Mesothelial cell of epicardium (in vitro differentiated cells): Measurements from ENCODE around the gene RHOBTB3. TPM values are rescaled to one million over a fixed set of nuclear protein-coding genes. Genes with fewer than 3 reads are reported as not detected.
A peak's percentile ranks its signal among the peaks of the same experiment; 100 is the strongest.

ENCODE experiments used
- DNase-seq, 2 experiments: peaks; one replicate each; pipeline ENCODE4 v3.0.0; 2021; ENCODE audit warnings: low spot score in 2 of 2; ENCODE audit not compliant: unreplicated experiment in 2 of 2
- H3K27ac Mint-ChIP-seq: 2 replicates; pipeline ENCODE4 v1.8.0; 2021; ENCODE audit warnings: mixed read lengths
- H3K27me3 Mint-ChIP-seq: 2 replicates; pipeline ENCODE4 v1.8.0; 2021; ENCODE audit warnings: low read depth, mixed read lengths
- H3K36me3 Mint-ChIP-seq: 2 replicates; pipeline ENCODE4 v1.8.0; 2021; ENCODE audit warnings: mixed read lengths
- H3K4me1 Mint-ChIP-seq: 2 replicates; pipeline ENCODE4 v1.8.0; 2021; ENCODE audit warnings: mixed read lengths
- H3K4me3 Mint-ChIP-seq: 2 replicates; pipeline ENCODE4 v1.8.0; 2021; ENCODE audit warnings: mild to moderate bottlenecking, moderate library complexity, mixed read lengths
- H3K9me3 Mint-ChIP-seq: 2 replicates; pipeline ENCODE4 v1.8.0; 2021; ENCODE audit warnings: mixed read lengths
- CTCF ChIP-seq: fragments of 200-600 bp; sonication (generic); IDR thresholded peaks from one replicate; pipeline ENCODE4 v1.5.0; 2021; ENCODE audit warnings: antibody characterized with exemption; ENCODE audit not compliant: unreplicated experiment
- total RNA-seq: library from RNA; stranded (reverse); gene quantifications from 3 replicates; pipeline ENCODE4 v1.2.1, GENCODE V29; 2021

RHOBTB3 gene
- total RNA-seq, 1 donor from 2014 or later, result 153 TPM

GRCh38 chr5:95734906-95735305 lies 3.8 kb downstream of the RHOBTB3 start:
- Mint-ChIP-seq H3K9me3 (no peaks in the 10 kb centered on the region), H3K4me1 (peaks cover 58% of the 10 kb centered on the region), H3K36me3 (peaks cover 19% of the 10 kb centered on the region), H3K27ac (peak overlapping the region; percentile 86), H3K4me3 (peak overlapping the region; percentile 87), H3K27me3 (no peaks in the 10 kb centered on the region)
- DNase-seq, result no peak
- TF ChIP-seq CTCF, result no peak

GRCh38 chr5:95735406-95735805 lies 4.3 kb downstream of the RHOBTB3 start:
- Mint-ChIP-seq H3K27ac (peak overlapping the region; percentile 86), H3K4me3 (peak overlapping the region; percentile 87), H3K9me3 (no peaks in the 10 kb centered on the region), H3K36me3 (peaks cover 24% of the 10 kb centered on the region), H3K4me1 (peaks cover 57% of the 10 kb centered on the region), H3K27me3 (no peaks in the 10 kb centered on the region)
- no peak for DNase-seq
- no peak for TF ChIP-seq CTCF

GRCh38 chr5:95738072-95738471 lies 6.9 kb downstream of the RHOBTB3 start:
- TF ChIP-seq CTCF, result no peak
- no peak for DNase-seq
- no peaks in the 10 kb centered on the region for H3K9me3 Mint-ChIP-seq
- H3K4me1 Mint-ChIP-seq, result peaks cover 46% of the 10 kb centered on the region
- no peak overlapping the region for H3K4me3 Mint-ChIP-seq
- H3K27me3 Mint-ChIP-seq, result no peaks in the 10 kb centered on the region
- no peak overlapping the region for H3K27ac Mint-ChIP-seq
- peaks cover 36% of the 10 kb centered on the region for H3K36me3 Mint-ChIP-seq

- H3K4me1 Mint-ChIP-seq, result peaks cover 40% of the 10 kb centered on the region
- no peaks in the 10 kb centered on the region for H3K9me3 Mint-ChIP-seq
- peak overlapping the region; percentile 50 for H3K27ac Mint-ChIP-seq
- DNase-seq, result no peak
- no peaks in the 10 kb centered on the region for H3K27me3 Mint-ChIP-seq
- no peak for TF ChIP-seq CTCF
- H3K36me3 Mint-ChIP-seq, result peaks cover 39% of the 10 kb centered on the region
- H3K4me3 Mint-ChIP-seq, result no peak overlapping the region
Measured at GRCh38 chr5:95738834-95739233, 7.7 kb downstream of the RHOBTB3 start.

GRCh38 chr5:95739857-95740256 lies 8.7 kb downstream of the RHOBTB3 start:
- H3K27ac Mint-ChIP-seq, result no peak overlapping the region
- TF ChIP-seq CTCF, result no peak
- peaks cover 41% of the 10 kb centered on the region for H3K36me3 Mint-ChIP-seq
- no peaks in the 10 kb centered on the region for H3K9me3 Mint-ChIP-seq
- H3K27me3 Mint-ChIP-seq, result no peaks in the 10 kb centered on the region
- H3K4me3 Mint-ChIP-seq, result no peak overlapping the region
- DNase-seq, result no peak
- peaks cover 33% of the 10 kb centered on the region for H3K4me1 Mint-ChIP-seq

GRCh38 chr5:95741458-95741857 lies 10.3 kb downstream of the RHOBTB3 start:
- no peaks in the 10 kb centered on the region for H3K9me3 Mint-ChIP-seq
- peaks cover 21% of the 10 kb centered on the region for H3K4me1 Mint-ChIP-seq
- H3K27me3 Mint-ChIP-seq, result no peaks in the 10 kb centered on the region
- H3K27ac Mint-ChIP-seq, result no peak overlapping the region
- DNase-seq, result no peak
- H3K36me3 Mint-ChIP-seq, result peaks cover 46% of the 10 kb centered on the region
- no peak overlapping the region for H3K4me3 Mint-ChIP-seq
- TF ChIP-seq CTCF, result no peak
